Transverse colon (tissue), 1 donor: ENCODE measurements around the gene NRCAM.

Experiments used
- EP300 ChIP-seq: sonication (generic); formaldehyde crosslinking; IDR thresholded peaks from one replicate; pipeline ENCODE4 v1.6.1; 2017; ENCODE audit warnings: antibody characterized with exemption, low read depth
- POLR2A ChIP-seq: fragments of 450-650 bp; IDR thresholded peaks from one replicate; pipeline ENCODE4 v1.6.1; 2016; ENCODE audit warnings: antibody characterized with exemption, mild to moderate bottlenecking, moderate library complexity

DNA sequence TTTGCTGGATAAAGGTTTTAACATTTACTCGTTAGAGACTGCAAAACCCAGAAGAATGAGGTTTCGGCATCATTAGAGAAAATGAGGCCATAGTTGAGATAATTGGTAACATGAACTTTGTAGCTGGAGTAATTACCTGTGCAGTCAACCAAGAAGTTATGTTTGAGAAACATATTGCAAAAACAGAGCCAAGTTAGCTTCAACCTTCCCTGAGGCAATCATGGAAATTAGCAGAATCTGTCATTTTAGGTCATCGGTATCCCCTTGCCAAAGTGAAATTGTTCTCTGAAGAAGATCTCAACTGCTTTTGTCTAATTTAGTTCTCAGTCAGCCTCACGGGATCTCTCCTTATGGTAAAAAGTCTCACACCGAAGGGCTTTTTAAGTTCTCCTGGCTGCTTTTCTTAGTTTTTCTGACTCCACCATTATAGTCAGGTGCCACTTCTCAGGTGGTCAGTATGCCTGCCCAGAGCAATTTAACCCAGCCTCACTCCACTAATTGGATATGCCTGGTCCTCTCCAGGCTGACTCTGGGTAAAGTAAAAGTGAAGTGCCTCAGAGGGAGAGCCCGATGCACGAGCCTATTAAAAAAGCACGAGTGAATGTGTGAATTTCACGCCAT lies 52.5 kb downstream of the NRCAM start:
- no peak for TF ChIP-seq POLR2A
- TF ChIP-seq EP300, result no peak
